ENCODE results near the gene VIT.
"Not testable (repeated sequence)": the region's sequence is repeated elsewhere in the genome, so short reads cannot be mapped to it uniquely, and the experiment has no call there.

Gene VIT

GRCh38 chr2:36678856-36679255, 17.7 kb upstream of the VIT start:
- no peak for DNase-seq

- DNase-seq: no peak
Observed at GRCh38 chr2:36680012-36680411, 16.5 kb upstream of the VIT start.

- no peak for DNase-seq
Observed at GRCh38 chr2:36682562-36682961, 13.9 kb upstream of the VIT start.

- DNase-seq: no peak
Observed at GRCh38 chr2:36683002-36683401, 13.5 kb upstream of the VIT start.

DNA sequence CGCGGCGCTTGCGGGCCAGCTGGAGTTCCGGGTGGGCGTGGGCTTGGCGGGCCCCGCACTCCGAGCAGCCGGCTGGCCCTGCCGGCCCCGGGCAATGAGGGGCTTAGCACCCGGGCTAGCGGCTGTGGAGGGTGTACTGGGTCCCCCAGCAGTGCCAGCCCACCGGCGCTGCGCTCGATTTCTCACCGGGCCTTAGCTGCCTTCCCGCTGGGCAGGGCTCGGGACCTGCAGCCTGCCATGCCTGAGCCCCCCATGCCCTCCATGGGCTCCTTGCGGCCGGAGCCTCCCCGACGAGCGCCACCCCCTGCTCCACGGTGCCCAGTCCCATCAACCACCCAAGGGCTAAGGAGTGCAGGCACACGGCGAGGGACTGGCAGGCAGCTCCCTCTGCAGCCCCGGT, 8.2 kb upstream of the VIT start:
- not testable (repeated sequence) for DNase-seq

DNA sequence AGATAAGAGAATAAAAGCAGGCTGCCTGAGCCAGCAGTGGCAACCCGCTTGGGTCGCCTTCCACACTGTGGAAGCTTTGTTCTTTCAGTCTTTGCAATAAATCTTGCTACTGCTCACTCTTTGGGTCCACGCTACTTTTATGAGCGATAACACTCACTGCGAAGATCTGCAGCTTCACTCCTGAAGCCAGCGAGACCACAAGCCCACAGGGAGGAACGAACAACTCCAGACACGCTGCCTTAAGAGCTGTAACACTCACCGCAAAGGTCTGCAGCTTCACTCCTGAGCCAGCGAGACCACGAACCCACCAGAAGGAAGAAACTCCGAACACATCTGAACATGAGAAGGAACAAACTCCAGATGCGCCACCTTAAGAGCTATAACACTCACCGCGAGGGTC, 7.5 kb upstream of the VIT start:
- DNase-seq: not testable (repeated sequence)

DNA sequence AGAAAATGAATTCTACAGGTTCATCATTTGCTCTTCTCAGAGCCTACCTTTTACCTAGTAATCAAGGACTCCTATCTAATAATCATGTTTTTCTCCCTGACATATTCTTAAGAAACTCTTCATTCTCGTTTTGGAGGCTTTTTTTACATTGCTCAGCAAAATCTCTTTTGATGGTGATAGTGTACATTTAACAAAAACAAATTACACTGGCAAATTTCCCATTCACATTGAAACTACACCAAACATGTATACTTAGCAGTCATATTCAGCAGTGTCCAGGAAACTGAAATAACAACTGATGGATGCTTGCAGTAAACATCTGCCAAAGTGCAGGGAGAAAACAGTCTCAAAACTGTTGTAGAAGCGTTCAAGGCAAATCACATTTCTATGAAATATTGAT, 4.4 kb upstream of the VIT start:
- DNase-seq: no peak

DNA sequence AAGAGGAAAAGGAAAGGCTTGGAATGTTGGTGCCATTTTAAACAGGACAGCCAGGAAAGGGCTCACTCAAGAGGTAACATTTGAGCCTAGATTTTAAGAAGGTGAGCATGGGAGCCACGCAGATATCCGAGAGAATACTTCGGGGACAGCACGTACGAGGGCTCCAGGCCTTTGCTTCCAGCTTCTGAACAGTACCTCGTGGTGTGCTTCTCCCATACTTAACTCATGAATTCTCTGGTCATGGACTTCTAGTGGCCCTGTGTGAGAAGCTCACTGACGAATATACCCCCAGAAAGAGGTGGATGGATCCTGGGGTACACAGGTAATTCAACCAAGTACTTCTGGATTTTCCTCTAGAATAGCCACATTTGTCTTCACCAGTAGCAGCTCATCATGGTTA, 2.7 kb upstream of the VIT start:
- DNase-seq: no peak

DNA sequence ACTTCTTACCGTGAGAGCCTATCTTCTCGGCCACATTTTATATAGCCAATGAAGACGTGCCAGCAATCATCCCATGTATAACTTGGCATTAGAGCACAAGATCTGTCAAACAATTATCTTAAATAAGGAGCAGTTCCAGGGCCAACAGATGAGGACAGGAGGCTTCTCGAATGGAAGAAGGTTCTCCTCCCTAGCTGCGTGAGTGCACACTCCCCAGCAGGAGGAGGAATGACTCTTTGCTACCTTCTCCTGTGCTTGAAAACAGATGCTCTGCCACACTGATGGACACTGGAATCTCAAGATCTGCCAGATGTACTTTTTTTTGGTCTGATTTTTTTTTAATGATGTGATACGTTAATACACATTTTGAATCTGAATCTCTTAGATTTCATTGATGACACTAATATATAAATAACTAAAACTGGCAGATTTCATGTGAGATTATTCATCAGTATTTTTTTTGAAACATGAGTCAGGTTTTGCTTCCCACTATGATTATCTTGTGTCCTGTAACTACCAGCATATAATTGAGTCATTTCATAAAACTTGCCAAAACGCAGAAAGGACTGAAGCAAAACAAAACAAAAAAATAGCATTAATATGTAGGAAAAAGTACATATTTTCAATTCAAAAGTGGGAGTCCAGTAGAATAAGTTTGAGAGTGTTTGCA, 626 bp upstream of the VIT start:
- no peak for DNase-seq

GRCh38 chr2:36697424-36698066, 1.0 kb downstream of the VIT start:
- no peak for DNase-seq

GRCh38 chr2:36698993-36699392, 2.5 kb downstream of the VIT start:
- DNase-seq: no peak

- no peak for DNase-seq
Observed at GRCh38 chr2:36700311-36700710, 3.8 kb downstream of the VIT start.

- DNase-seq: no peak
Observed at GRCh38 chr2:36701391-36701795, 4.9 kb downstream of the VIT start.

DNA sequence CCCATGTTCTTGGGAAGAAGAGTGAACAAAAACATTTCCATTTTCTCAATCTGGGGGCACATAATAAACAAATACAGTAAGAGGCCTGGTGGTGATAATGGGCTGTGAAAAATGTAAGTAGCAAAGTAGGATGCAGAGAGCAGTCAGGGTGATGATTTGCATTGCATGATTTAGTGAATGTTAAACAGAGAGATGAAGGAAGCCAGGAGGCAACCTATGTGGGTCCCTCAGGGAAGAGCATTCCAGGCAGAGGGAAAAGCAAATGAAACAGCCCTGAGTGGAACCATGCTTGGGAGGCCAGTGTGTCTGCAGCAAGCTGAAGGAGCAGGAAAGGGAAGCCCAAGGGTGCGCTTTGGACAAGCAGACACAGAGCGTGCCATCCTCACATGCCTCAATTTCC, 5.4 kb downstream of the VIT start:
- DNase-seq: no peak

DNA sequence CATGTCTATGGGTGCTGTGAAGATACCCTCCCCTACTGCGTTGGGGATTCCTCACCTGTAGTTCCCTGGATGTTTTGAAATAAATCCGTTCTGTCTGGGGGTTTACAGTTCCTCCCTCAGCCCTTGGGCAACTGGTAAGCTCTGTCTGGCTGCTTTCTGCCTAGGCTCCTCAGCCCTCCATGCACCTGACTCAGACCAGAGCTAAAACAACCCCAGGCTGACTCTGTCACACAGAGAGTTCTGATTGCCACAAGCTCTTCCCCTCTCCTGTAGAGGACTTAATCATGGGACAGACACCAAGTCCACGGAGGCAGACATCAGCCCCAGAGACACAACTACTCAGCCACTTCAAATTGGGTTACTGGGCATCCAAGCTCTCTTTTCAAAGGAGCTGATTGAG, 6.3 kb downstream of the VIT start:
- no peak for DNase-seq

DNA sequence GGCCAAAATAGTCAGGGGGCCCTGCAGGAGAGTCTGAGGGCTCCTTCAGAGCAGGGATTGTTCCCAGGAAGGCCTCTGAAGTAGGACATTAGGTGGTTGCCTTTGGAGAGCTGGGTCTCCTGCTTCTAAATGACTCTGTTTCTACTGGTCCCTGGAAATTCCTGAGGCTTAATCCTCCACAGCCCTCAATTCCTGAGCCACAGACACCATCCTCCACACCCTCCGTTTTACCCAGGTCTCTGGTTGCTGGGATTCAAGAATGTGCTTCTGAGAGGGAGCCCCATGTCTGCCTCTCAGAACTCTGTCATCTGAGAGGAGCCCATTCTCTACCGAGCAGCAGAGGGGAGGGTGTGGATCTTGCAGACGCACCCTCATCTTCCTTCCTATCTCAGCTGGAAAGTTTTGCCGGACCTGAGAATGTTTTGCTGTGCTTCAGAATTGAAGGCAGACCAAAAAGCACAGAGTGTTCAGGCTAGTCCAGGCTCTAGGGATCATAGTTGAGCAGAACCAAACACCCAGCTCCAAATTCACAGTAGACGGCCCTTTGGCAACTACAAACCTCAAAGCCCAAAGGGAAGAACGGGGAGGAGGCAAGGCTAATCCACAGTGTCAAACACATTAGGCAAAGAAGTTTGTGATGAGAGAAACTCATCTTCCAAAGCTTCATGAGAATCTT, 8.1 kb downstream of the VIT start:
- DNase-seq: no peak

GRCh38 chr2:36705326-36706020, 9.0 kb downstream of the VIT start:
- DNase-seq: no peak

DNA sequence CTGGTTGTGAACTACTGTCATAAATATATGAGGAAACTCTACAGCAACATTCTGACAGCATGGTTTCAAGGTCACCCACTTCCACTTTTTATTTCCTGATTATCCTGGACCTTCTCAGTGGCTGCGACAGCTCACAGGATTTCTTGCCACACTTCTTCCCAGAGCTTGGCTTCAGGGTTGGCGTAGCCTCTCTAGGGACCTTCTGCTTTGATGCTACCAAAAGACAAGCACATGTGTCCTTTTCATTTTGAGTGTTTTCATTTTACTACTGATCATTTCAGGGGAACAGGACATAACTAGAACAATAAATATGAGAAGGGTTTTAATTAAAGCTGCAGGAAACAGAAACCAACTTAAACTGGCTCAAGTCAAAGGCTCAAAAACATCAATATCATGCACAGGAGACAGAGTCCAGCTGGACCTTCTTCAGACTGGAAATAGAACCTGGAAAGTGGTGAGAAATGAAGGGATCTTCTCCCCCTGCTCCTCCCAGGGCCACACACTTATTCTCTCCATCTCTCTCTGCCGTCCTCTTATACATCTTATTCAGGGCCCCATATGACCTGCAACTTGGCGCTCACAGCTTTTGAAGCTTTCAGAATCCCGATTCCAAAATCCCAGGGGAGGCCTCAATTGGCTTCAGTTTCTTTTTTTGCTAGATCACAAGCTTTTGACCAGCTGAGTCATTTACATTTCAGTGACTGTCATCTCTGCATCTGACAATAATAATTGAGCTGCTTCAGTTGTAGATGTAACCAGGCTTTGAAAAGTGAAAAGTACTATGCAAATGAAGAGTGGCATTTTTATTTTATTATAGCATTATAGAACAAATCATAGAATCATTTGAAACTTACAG, 9.7 kb downstream of the VIT start:
- no peak for DNase-seq

GRCh38 chr2:36707050-36707449, 10.5 kb downstream of the VIT start:
- no peak for DNase-seq

- no peak for DNase-seq
Observed at GRCh38 chr2:36708041-36708741, 11.7 kb downstream of the VIT start.

GRCh38 chr2:36710858-36711515, 14.5 kb downstream of the VIT start:
- no peak for DNase-seq

All from activated CD4-positive, alpha-beta T cell treated with anti-CD3 and anti-CD28 coated beads, Interleukin-2, amount 50 U/mL, for 48 hours (primary cell).